HPDE6-E6E7 (cell line): ENCODE measurements around the gene SKP1.
"Not testable (repeated sequence)": the region's sequence is repeated elsewhere in the genome, so short reads cannot be mapped to it uniquely, and the experiment has no call there.

ENCODE experiments used
- DNase-seq: peaks from one replicate; pipeline ENCODE4 v3.0.0; 2011; ENCODE audit warnings: missing footprints; ENCODE audit errors: extremely low spot score

The SKP1 gene

GRCh38 chr5:134177369-134178095 lies 782 bp upstream of the SKP1 start:
- peak; percentile 58 for DNase-seq

DNA sequence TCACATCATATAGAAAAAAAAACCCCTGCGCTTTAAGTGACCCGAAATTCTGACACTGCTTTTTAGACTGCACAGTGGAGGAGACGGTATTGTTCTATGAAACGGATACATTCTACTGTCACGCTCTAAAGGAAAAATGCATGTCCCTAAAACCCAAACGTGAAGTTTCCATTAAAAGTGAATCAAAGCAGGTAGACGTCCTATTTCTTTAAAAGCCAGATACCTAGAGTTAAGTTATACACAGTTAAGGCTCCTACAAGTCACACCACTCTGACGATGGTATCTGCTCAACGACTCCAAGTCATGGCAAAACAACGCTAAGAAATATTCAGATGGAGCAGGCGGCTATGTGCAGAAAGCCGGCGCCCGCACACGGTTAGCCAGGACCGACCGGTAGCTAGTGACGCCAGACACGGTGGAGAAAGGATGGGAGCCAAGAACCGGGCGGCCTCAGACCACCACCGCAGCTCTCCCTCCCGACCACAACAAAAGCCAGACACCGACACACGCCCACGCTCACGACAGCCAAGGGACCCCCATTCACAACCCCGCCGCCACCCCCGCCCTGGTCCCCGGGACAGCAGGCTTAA lies 734 bp downstream of the SKP1 start:
- no peak for DNase-seq

- DNase-seq, result no peak
Measured at GRCh38 chr5:134174841-134175839, 1.6 kb downstream of the SKP1 start.

DNA sequence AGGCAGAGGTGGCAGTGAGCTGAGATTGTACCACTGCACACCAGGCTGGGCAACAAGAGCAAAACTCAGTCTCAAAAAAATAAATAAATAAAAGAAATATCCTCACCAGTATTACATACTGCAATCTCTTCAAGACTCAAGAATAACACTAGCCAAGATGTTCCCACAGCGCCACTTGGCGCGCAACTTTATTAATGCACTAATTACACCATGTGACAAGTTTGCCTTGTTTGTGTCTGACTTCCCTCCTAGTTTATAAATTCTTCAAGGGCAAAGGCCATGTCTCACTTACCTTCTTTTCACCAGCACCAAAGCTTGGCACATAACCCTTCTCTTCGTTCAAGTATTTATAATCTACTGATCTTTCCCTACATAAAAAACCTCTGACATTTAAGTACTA lies 4.8 kb downstream of the SKP1 start:
- no peak for DNase-seq

GRCh38 chr5:134162592-134162991 lies 14.2 kb downstream of the SKP1 start:
- no peak for DNase-seq

DNA sequence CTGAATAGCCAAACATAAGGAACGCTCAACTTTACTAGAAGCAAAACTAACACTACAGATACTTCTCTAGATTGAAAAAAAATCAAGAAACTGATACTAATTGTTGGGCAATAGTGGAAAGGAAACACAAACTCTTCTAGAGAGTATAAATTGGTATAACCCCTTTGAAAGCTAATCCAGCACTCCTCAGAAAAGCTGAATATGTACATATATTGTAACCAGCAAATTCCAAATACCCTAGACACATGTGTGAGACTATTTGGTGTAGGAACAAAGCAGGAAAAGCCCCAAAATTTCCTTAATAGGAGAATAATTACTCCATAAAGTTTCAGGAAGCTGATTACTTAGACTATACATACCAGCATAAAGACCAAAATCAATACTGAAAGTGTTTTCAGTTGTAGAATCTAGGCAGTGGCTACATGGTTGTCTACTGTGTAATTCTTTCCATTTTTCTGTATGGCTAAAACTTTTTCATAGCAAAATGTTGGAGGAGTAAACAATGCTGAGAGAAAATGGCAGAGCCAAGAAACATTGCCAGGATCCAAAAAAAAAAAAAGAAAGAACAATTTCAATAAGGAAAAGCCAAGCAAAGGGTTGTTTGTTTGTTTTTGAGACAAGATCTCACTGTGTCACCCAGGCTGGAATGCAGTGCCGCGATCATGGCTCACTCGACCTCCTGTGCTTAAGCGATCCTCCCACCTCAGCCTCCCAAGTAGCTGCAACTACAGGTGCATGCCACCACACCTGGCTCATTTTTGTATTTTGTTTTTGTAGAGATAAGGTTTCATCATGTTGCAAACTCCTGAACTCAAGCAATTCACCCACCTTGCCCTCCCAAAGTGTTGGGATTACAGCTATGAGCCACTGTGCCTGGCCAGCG lies 15.0 kb downstream of the SKP1 start:
- no peak for DNase-seq

DNA sequence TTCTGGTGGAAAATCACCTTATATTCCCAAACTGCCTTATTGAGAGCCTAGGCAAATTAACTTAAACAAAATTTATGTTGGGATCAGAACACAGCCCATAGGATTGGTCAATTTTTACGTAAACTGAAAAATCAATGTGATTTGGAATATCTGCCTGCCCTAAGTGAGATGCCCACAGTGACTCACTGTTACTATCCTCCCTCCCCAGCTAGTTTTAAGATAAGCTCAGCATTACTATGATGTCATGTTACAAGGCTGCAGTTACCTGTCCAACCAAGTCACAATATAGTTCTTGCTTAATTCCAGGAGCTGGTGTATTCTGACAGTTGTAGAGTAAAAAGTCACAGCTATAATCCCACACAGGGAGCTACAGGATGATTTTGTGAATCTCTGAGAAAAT lies 23.1 kb downstream of the SKP1 start:
- no peak for DNase-seq

- no peak for DNase-seq
Measured at GRCh38 chr5:134153241-134153640, 23.5 kb downstream of the SKP1 start.

DNA sequence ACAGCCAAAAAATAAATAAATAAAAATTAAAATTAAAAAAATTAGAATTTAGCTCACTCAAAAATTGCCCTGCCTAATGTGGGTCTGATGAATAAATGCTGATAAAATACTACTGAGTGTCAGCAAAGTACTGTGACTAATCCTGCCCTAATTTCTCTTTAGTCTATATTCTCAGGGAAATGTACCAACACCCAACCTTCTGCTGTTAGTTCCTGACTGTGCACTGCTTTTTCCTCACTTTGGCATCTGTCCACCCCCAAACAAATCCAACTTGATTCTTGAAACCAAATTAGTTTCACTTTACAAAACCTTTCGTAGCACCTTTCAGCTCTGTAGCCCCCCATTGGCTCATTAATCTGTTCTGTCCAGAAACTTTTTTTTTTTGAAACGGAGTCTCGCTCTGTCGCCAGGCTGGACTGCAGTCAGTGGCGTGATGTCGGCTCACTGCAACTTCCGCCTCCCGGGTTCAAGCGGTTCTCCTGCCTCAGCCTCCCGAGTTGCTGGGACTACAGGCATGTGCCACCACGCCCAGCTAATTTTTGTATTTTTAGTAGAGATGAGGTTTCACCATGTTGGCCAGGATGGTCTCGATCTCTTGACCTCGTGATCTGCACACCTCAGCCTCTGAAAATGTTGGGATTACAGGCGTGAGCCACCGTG lies 24.4 kb downstream of the SKP1 start:
- DNase-seq, result not testable (repeated sequence)

DNA sequence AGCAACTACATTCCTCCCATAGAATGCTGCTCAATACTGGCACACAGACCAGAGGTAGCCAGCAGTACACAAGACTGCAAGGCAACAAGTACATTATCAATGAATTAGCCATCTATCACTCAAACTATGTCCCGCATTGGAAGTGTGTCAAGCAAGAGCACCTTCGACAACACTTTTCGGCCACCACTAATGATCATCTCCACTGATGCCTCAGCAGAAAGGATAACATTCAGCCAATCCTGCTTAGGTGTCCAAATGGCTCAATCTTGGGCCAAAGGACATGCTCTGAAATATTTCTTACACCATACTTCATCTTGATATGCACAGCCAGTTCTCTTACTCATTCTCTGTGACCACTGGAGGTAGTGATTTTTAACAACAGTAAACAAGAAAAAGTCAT lies 25.0 kb downstream of the SKP1 start:
- DNase-seq, result no peak

- DNase-seq, result no peak
Measured at GRCh38 chr5:134149571-134150303, 27.0 kb downstream of the SKP1 start.

- DNase-seq, result no peak
Measured at GRCh38 chr5:134148986-134149539, 27.7 kb downstream of the SKP1 start.

GRCh38 chr5:134148316-134148715 lies 28.4 kb downstream of the SKP1 start:
- no peak for DNase-seq

DNA sequence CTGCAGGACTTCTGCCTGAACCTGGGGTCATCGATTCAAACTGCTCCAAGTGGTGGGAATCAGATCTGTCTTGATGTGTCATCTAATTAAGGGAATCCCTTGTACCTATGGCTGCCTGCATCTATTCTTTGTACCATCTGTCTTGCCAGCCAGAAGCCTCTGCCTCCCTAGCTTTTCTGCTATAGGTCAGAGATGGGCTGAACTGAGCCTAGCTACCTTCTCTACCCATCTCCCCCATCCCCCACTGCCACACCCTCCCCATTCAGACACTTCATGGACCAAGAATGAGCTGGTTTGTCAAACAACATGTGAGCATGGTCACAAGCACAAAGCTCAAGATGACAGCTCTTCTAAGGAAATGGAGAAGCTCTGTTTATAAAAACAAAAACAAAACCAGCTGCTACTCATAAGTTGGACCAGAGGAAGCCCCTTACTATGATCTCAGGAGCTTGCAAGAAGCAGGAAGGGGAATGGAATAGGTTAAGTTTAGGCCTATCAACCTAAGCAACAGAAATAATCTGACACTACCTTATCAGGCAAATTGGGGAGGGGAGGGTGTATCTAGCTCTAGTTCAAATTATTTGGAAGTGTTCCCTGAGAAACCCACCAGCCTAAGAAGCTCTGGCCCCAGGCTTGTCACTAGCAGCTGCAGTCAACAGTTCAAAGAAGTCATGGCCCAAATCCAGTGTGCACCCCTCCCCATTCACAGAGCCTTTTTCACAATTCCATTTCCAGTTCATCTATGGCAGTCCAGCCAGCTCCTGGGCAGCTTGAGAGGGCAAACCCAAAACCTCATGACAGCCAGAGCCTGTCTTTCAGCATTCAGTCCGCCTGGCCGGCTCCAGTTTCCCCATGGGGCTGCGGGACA lies 29.9 kb downstream of the SKP1 start:
- no peak for DNase-seq

DNA sequence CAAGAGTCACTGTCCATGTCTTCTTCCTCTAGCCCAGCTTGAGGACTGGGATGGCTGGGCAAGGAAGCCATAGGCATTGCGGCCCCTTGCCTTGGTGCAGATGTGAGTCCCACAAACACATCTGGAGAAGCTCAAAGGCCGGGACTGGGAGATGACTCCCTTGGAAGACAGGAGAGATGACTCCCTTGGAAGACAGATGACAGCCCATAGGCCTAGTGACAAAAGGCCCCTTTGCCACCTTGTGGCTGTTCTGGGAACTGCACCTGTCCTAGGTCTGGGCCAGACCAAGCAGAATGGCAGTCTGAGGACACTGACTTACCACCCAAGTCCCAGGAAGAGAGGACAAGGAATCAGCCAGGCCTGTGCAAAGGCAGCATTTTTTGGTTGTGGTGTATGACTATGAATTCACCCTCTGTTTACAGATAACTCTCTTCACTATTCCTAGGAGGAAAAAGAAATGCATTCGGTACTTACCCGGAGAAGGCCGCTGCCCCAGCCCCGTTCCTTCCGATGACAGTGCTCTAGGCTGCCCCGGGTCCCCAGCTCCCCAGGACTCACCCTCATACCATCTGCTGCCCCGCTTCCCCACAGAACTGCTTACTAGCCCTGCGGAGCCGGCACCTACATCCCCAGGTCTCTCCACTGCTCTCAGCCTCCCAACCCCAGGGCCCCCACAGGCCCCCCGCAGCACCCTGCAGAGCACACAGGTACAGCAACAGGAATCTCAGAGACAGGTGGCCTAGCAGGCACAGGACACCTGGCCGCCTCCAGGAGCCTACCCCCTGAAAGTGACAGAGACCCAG lies 30.8 kb downstream of the SKP1 start:
- peak; percentile 70 for DNase-seq

GRCh38 chr5:134145041-134145757 lies 31.6 kb downstream of the SKP1 start:
- DNase-seq, result no peak
